Fibroblast of skin of right quadriceps (primary cell): ENCODE data around the gene FSCN2.
"Not testable (repeated sequence)": the region's sequence is repeated elsewhere in the genome, so short reads cannot be mapped to it uniquely, and the experiment has no call there.

ENCODE experiments used
- DNase-seq: peaks from one replicate; pipeline ENCODE4 v3.0.0-alpha.2; 2013

FSCN2 gene

GRCh38 chr17:81528651-81529436 is 667 bp downstream of the FSCN2 start:
- DNase-seq = no peak

- DNase-seq = no peak
These were observed 1.2 kb downstream of the FSCN2 start for GRCh38 chr17:81529437-81529803.

GRCh38 chr17:81531013-81531412 is 2.8 kb downstream of the FSCN2 start:
- not testable (repeated sequence) for DNase-seq

GRCh38 chr17:81531998-81532404 is 3.8 kb downstream of the FSCN2 start:
- DNase-seq = not testable (repeated sequence)

GRCh38 chr17:81532490-81533287 is 4.5 kb downstream of the FSCN2 start:
- DNase-seq = no peak

GRCh38 chr17:81533339-81534141 is 5.4 kb downstream of the FSCN2 start:
- no peak for DNase-seq

- DNase-seq = no peak
These were observed 6.2 kb downstream of the FSCN2 start for GRCh38 chr17:81534157-81535006.

GRCh38 chr17:81535007-81535328 is 6.8 kb downstream of the FSCN2 start:
- DNase-seq = no peak

GRCh38 chr17:81535480-81536298 is 7.5 kb downstream of the FSCN2 start:
- DNase-seq = no peak

- no peak for DNase-seq
These were observed 8.4 kb downstream of the FSCN2 start for GRCh38 chr17:81536299-81537290.

- DNase-seq = no peak
These were observed 9.2 kb downstream of the FSCN2 start for GRCh38 chr17:81537343-81537855.

GRCh38 chr17:81537856-81538555 is 9.8 kb downstream of the FSCN2 start:
- no peak for DNase-seq

GRCh38 chr17:81538651-81539570 is 10.7 kb downstream of the FSCN2 start:
- DNase-seq = no peak

GRCh38 chr17:81539571-81539900 is 11.4 kb downstream of the FSCN2 start:
- DNase-seq = no peak

- no peak for DNase-seq
These were observed 11.9 kb downstream of the FSCN2 start for GRCh38 chr17:81539961-81540675.

- no peak for DNase-seq
These were observed 12.5 kb downstream of the FSCN2 start for GRCh38 chr17:81540676-81541027.

GRCh38 chr17:81541123-81541522 is 12.9 kb downstream of the FSCN2 start:
- no peak for DNase-seq
